ENCODE data around the gene ZNF135.

The ZNF135 gene

GRCh38 chr19:58085348-58085875 is 26.3 kb downstream of the ZNF135 start:
- TF ChIP-seq CEBPB (IDR thresholded peaks at IDR 0.05) (no peak), USF1 (IDR thresholded peaks at IDR 0.05) (no peak)

GRCh38 chr19:58086825-58087710 is 28.0 kb downstream of the ZNF135 start:
- TF ChIP-seq CEBPB (IDR thresholded peaks at IDR 0.05) (no peak), CREB1 (IDR thresholded peaks at IDR 0.05; ENCODE audit: low read depth) (no peak), EGR1 (IDR thresholded peaks at IDR 0.05) (no peak), YY1 (IDR thresholded peaks at IDR 0.05; ENCODE audit: low read depth) (no peak), NFIC (IDR thresholded peaks at IDR 0.05) (no peak), FOXM1 (IDR thresholded peaks at IDR 0.05; ENCODE audit: borderline replicate concordance, low read depth) (no peak), MAX (IDR thresholded peaks at IDR 0.05) (no peak), EP300 (IDR thresholded peaks at IDR 0.05; ENCODE audit: borderline replicate concordance) (no peak), TCF12 (IDR thresholded peaks at IDR 0.05; ENCODE audit: low read depth) (no peak), ZBTB7A (IDR thresholded peaks at IDR 0.05; ENCODE audit: low read depth) (no peak), USF1 (IDR thresholded peaks at IDR 0.05) (no peak), TEAD4 (IDR thresholded peaks at IDR 0.05) (no peak), TAF1 (IDR thresholded peaks at IDR 0.05; ENCODE audit: low read depth) (no peak), RAD21 (IDR thresholded peaks at IDR 0.05; ENCODE audit: low read depth) (no peak)
- TF ChIP-seq, protein P1, sequence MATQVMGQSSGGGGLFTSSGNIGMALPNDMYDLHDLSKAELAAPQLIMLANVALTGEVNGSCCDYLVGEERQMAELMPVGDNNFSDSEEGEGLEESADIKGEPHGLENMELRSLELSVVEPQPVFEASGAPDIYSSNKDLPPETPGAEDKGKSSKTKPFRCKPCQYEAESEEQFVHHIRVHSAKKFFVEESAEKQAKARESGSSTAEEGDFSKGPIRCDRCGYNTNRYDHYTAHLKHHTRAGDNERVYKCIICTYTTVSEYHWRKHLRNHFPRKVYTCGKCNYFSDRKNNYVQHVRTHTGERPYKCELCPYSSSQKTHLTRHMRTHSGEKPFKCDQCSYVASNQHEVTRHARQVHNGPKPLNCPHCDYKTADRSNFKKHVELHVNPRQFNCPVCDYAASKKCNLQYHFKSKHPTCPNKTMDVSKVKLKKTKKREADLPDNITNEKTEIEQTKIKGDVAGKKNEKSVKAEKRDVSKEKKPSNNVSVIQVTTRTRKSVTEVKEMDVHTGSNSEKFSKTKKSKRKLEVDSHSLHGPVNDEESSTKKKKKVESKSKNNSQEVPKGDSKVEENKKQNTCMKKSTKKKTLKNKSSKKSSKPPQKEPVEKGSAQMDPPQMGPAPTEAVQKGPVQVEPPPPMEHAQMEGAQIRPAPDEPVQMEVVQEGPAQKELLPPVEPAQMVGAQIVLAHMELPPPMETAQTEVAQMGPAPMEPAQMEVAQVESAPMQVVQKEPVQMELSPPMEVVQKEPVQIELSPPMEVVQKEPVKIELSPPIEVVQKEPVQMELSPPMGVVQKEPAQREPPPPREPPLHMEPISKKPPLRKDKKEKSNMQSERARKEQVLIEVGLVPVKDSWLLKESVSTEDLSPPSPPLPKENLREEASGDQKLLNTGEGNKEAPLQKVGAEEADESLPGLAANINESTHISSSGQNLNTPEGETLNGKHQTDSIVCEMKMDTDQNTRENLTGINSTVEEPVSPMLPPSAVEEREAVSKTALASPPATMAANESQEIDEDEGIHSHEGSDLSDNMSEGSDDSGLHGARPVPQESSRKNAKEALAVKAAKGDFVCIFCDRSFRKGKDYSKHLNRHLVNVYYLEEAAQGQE (IDR thresholded peaks at IDR 0.05; ENCODE audit: low read depth) = no peak

DNA sequence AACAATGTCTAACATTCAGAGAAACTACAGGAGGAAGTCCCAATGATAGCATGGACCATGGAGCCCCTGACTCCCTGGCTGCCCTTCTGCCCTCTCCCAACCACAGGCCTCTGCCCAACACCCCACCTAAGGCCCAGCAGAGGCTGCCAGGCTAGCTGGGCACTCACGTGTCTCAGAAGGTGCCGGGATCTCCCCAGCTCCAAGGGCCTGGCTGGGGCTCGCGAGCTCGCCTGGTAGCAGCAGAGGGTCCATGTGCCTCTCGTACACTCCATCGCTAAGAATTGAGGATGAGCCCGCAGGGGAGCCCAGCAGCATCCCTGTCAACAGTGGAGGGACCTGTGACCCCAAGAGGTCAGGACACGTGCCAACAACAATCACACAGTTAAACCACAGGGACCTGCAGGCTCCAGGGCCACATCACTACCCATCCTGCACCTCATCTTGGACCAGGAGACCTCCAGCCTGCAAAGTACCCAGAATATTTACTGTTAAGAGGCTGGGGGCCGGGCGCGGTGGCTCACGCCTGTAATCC is 29.5 kb downstream of the ZNF135 start:
- TF ChIP-seq TEAD4 (IDR thresholded peaks at IDR 0.05) (no peak), YY1 (IDR thresholded peaks at IDR 0.05; ENCODE audit: low read depth) (no peak), RAD21 (IDR thresholded peaks at IDR 0.05; ENCODE audit: low read depth) (no peak), EP300 (IDR thresholded peaks at IDR 0.05; ENCODE audit: borderline replicate concordance) (no peak), NFIC (IDR thresholded peaks at IDR 0.05) (no peak), MAX (IDR thresholded peaks at IDR 0.05) (no peak)

- TF ChIP-seq EGR1 (IDR thresholded peaks at IDR 0.05) (no peak), CEBPB (IDR thresholded peaks at IDR 0.05) (no peak), TAF1 (IDR thresholded peaks at IDR 0.05; ENCODE audit: low read depth) (no peak), NFIC (IDR thresholded peaks at IDR 0.05) (no peak), USF1 (IDR thresholded peaks at IDR 0.05) (no peak), RAD21 (IDR thresholded peaks at IDR 0.05; ENCODE audit: low read depth) (no peak), ZBTB7A (IDR thresholded peaks at IDR 0.05; ENCODE audit: low read depth) (no peak), YY1 (IDR thresholded peaks at IDR 0.05; ENCODE audit: low read depth) (no peak), EP300 (IDR thresholded peaks at IDR 0.05; ENCODE audit: borderline replicate concordance) (no peak), TEAD4 (IDR thresholded peaks at IDR 0.05) (no peak), TCF12 (IDR thresholded peaks at IDR 0.05; ENCODE audit: low read depth) (no peak), CREB1 (IDR thresholded peaks at IDR 0.05; ENCODE audit: low read depth) (no peak), FOXM1 (IDR thresholded peaks at IDR 0.05; ENCODE audit: borderline replicate concordance, low read depth) (no peak), MAX (IDR thresholded peaks at IDR 0.05) (no peak)
- TF ChIP-seq, protein P1 (IDR thresholded peaks at IDR 0.05; ENCODE audit: low read depth) = no peak
Measured at GRCh38 chr19:58089846-58090245, 30.8 kb downstream of the ZNF135 start.

Data from Ishikawa (cell line).